RWPE2 (cell line): ENCODE results near the gene FRMD5.

Source experiments
- ATAC-seq: fragments of 200-7000 bp; cut with Tn5 transposase; 3 replicates; pipeline ENCODE4 v1.9.1; 2021; ENCODE audit warnings: low read depth
- DNase-seq: peaks from one replicate; pipeline ENCODE4 v3.0.0-alpha.2; 2020; ENCODE audit warnings: low spot score
- H3K27ac ChIP-seq: fragments of 450-650 bp; 2 replicates; pipeline ENCODE4 v1.5.1; 2017; ENCODE audit warnings: mild to moderate bottlenecking; ENCODE audit not compliant: poor library complexity, severe bottlenecking
- H3K27me3 ChIP-seq: fragments of 250-450 bp; sonication (Bioruptor Pico); 2 replicates; pipeline ENCODE4 v1.5.1; 2021; ENCODE audit warnings: mild to moderate bottlenecking, moderate library complexity; ENCODE audit not compliant: insufficient read depth, poor library complexity, severe bottlenecking
- H3K36me3 ChIP-seq: fragments of 250-450 bp; sonication (Bioruptor Pico); 2 replicates; pipeline ENCODE4 v1.5.1; 2020; ENCODE audit warnings: low read depth, mild to moderate bottlenecking, moderate library complexity
- H3K4me1 ChIP-seq: fragments of 250-450 bp; sonication (Bioruptor Pico); 2 replicates; pipeline ENCODE4 v1.5.1; 2021; ENCODE audit warnings: mild to moderate bottlenecking, moderate library complexity; ENCODE audit not compliant: insufficient read depth, poor library complexity, severe bottlenecking
- H3K4me3 ChIP-seq: fragments of 250-450 bp; sonication (Bioruptor Pico); 2 replicates; pipeline ENCODE4 v1.5.1; 2021; ENCODE audit warnings: mild to moderate bottlenecking, moderate library complexity; ENCODE audit not compliant: severe bottlenecking
- H3K9me3 ChIP-seq: fragments of 250-450 bp; sonication (Bioruptor Pico); 2 replicates; pipeline ENCODE4 v1.5.1; 2021; ENCODE audit warnings: mild to moderate bottlenecking, moderate library complexity; ENCODE audit not compliant: severe bottlenecking
- TF ChIP-seq, protein P1 (sequence below): fragments of 450-650 bp; IDR thresholded peaks from one replicate; pipeline ENCODE4 v1.5.1; 2017; ENCODE audit warnings: mild to moderate bottlenecking, moderate library complexity; ENCODE audit not compliant: poor library complexity, severe bottlenecking

FRMD5 gene

GRCh38 chr15:43948691-43949325, 246.3 kb downstream of the FRMD5 start:
- Histone ChIP-seq H3K9me3 (no peaks in the 10 kb centered on the region), H3K4me3 (no peak overlapping the region), H3K27ac (no peak overlapping the region), H3K27me3 (no peaks in the 10 kb centered on the region), H3K4me1 (no peaks in the 10 kb centered on the region), H3K36me3 (no peaks in the 10 kb centered on the region)
- TF ChIP-seq, protein P1, sequence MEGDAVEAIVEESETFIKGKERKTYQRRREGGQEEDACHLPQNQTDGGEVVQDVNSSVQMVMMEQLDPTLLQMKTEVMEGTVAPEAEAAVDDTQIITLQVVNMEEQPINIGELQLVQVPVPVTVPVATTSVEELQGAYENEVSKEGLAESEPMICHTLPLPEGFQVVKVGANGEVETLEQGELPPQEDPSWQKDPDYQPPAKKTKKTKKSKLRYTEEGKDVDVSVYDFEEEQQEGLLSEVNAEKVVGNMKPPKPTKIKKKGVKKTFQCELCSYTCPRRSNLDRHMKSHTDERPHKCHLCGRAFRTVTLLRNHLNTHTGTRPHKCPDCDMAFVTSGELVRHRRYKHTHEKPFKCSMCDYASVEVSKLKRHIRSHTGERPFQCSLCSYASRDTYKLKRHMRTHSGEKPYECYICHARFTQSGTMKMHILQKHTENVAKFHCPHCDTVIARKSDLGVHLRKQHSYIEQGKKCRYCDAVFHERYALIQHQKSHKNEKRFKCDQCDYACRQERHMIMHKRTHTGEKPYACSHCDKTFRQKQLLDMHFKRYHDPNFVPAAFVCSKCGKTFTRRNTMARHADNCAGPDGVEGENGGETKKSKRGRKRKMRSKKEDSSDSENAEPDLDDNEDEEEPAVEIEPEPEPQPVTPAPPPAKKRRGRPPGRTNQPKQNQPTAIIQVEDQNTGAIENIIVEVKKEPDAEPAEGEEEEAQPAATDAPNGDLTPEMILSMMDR = no peak
- ATAC-seq (no peak), DNase-seq (no peak)

DNA sequence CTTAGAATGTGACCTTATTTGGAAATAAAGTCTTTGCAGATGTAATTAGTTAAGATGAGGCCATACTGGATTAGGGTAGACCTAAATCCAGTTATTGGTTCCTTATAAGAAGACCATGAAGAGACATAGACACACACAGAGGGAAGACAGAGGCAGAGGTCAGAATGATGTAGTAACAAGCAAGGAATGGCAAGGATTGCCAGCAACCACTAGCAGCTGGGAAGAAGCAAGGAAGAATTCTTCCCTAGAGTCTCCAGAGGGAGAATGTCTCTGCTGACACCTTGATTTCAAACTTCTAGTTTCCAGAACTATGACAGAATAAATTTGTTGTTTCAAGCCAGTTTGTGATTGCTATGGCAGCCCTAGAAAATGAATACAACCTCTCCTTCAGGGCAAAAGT, 251.6 kb downstream of the FRMD5 start:
- H3K27ac ChIP-seq = no peak overlapping the region

GRCh38 chr15:43942194-43942593, 252.9 kb downstream of the FRMD5 start:
- TF ChIP-seq, protein P1 = no peak
- H3K4me3 ChIP-seq = no peak overlapping the region
- ATAC-seq = no peak

More for the DNA sequence above, 251.6 kb downstream of the FRMD5 start:
- H3K4me3 ChIP-seq = no peak overlapping the region
- DNase-seq = no peak
- TF ChIP-seq, protein P1 = no peak
- no peak for ATAC-seq
- H3K4me1 ChIP-seq = no peaks in the 10 kb centered on the region
- no peaks in the 10 kb centered on the region for H3K27me3 ChIP-seq
- no peaks in the 10 kb centered on the region for H3K36me3 ChIP-seq
- H3K9me3 ChIP-seq = no peaks in the 10 kb centered on the region

GRCh38 chr15:43941555-43941954, 253.5 kb downstream of the FRMD5 start:
- DNase-seq (peak; percentile 30), ATAC-seq (no peak)
- Histone ChIP-seq H3K4me1 (no peaks in the 10 kb centered on the region), H3K27ac (no peak overlapping the region), H3K36me3 (no peaks in the 10 kb centered on the region), H3K9me3 (no peaks in the 10 kb centered on the region), H3K27me3 (no peaks in the 10 kb centered on the region), H3K4me3 (no peak overlapping the region)
- TF ChIP-seq, protein P1 = no peak

More at GRCh38 chr15:43942194-43942593, 252.9 kb downstream of the FRMD5 start:
- no peak for DNase-seq
- H3K27ac ChIP-seq = no peak overlapping the region
- no peaks in the 10 kb centered on the region for H3K9me3 ChIP-seq
- H3K27me3 ChIP-seq = no peaks in the 10 kb centered on the region
- no peaks in the 10 kb centered on the region for H3K4me1 ChIP-seq
- no peaks in the 10 kb centered on the region for H3K36me3 ChIP-seq

- Histone ChIP-seq H3K36me3 (no peaks in the 10 kb centered on the region), H3K27me3 (no peaks in the 10 kb centered on the region), H3K4me1 (no peaks in the 10 kb centered on the region), H3K27ac (no peak overlapping the region), H3K4me3 (no peak overlapping the region), H3K9me3 (no peaks in the 10 kb centered on the region)
- ATAC-seq = no peak
- TF ChIP-seq, protein P1 = no peak
- DNase-seq = peak; percentile 38
These were observed 254.0 kb downstream of the FRMD5 start for GRCh38 chr15:43941071-43941470.
